ENCODE data around the gene CDH10.

CDH10 gene

DNA sequence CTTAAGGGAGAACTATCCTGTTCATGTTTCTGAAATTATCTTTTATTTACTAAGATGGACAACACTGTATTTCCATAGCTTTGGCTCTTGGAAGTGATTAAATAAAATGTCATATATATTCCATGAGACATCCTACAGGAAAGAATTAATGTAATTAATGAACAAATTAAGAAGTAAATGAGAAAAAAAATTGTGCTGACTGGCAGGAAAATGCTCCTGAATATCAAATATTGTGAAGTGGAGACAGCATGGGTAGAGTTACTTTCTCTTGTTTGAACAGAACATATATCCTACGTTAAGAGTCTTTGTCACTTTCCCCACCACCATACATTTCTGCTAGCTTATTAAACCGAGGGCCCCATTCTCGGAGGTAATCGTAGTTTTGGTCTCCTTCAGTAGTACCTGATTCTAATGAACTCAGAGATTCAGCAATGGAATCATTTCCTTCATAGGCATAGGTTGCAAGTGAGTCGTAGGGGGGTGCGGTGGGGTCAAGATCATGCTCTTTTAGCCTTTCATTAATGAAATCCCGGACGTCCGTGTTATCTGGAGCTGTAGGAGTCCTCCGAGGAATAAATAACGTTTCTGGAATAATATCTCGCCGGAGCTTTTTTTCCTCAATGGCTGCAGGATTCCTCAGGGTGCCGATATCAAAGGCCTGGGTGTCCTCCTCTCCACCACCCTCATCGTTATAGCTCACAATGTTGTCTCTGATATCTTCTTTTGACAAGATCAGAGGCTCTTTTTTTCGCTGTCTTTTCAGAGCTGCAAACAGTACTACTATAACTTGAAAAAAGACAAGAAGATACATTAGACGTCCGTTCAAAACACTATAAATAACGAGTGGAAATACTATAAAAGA, 157.2 kb downstream of the CDH10 start:
- no peak for DNase-seq (ENCODE audit: low read depth, low spot score)

DNA sequence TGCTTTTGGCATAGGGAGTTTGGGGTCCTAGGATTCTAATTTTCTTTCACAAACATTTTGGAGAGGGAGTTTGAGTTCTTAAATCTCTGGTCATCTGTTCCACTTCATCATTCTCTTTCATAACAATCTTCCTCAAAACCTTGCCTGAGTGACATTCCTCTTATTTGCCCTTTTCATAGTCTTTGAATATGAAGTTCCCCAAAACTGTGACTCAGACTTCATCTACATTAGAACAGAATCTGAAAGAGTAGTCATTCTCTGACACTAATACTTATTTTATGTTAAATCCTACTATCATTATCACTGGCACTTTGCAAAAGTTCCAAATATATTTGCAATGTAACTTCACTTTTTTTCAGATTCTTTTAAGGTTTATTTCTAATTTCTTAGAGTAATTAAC, 163.8 kb downstream of the CDH10 start:
- no peak for DNase-seq (ENCODE audit: low read depth, low spot score)

DNA sequence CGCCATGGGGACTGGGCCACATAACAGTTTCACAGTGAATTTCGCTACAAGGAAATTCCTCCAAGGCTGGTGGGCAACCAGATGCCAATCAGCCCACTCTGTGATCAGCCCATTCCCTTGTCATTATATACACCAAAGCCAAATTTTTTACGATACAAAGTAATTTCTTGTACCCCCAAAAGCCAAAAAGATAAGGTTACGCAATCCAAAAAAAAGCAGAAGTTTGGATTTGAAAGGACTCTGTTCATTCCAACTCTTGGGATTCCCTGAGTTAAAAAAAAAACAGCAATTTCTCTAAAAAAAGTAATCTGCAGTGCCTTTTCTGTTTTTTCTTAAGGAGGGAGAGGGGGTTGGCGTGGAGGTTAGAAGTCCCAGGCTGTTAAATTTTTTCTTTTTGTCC, 166.8 kb downstream of the CDH10 start:
- no peak for DNase-seq (ENCODE audit: low read depth, low spot score)

DNA sequence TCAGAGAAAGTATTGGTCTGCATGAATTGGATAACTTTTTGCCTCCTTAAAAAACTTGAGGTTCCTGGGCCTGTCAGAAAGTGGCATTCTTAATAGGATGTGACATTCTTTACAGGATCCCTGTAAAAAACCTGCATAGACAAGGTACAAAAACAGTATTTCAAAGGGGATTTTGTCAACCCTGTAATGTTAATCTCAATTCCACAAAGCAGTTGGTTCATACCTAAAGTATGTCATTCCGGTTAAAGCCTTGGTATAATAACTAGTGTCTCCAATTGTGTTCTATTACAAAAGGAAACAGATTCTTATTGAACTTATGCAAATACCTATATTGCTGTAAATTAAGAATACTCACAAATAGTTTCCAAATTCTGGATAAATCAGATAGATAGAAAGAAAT, 169.7 kb downstream of the CDH10 start:
- DNase-seq (ENCODE audit: low read depth, low spot score) = no peak

DNA sequence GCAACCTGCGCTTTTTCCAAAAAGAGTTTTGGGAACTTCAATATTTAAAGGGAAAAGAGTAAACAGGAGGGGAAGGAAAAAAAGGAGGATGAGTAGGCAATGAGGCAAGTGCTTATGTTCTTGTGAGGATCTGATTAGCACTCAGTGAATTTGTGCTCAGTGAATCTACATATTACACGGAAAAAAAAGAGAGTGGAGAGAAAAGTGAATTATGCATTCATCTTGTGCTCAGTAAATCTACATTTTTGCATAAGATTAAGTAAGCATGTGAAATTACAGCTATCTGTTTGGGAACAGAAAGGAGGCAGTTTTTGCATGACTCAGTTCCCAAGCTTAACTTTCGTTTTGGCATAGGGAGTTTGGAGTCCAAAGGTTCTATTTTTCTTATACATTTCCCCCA, 170.1 kb downstream of the CDH10 start:
- DNase-seq (ENCODE audit: low read depth, low spot score) = no peak

DNA sequence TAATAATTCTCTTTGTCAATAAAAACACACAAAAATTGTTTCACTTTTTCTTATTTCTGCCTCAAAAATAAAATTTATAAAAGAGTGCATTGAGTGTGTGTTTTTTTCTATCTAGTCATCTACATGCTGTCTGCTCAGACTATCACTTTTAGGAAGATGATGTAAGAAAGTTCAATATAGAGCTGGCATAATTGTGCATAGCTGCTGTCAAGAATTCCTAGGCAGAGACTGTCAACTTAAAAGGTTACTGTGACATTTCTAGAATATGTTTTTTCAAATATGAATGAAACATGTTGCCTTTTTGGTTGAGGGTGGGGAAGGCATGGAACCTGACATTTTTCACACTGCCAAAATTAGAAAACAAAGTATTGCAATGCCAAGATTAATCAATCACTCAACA, 172.3 kb downstream of the CDH10 start:
- no peak for DNase-seq (ENCODE audit: low read depth, low spot score)

DNA sequence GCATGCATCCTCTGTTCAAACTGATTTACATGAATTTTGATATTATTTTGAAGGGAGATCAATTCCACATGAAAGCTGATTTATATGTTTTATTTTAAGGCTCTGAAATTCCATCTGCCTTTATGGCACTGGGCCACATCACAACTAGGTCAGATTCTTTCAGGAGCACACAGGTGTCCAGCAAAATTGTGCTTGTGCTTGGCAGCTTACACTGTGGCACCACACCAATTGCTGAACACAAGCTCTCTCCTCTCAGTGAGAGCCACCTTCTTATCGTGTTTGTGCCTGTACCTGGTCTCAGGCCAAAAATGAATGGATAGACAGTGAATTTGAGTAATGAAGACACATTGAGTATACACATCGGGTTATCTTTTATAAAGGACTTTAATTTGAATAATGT, 200.4 kb downstream of the CDH10 start:
- no peak for DNase-seq (ENCODE audit: low read depth, low spot score)

DNA sequence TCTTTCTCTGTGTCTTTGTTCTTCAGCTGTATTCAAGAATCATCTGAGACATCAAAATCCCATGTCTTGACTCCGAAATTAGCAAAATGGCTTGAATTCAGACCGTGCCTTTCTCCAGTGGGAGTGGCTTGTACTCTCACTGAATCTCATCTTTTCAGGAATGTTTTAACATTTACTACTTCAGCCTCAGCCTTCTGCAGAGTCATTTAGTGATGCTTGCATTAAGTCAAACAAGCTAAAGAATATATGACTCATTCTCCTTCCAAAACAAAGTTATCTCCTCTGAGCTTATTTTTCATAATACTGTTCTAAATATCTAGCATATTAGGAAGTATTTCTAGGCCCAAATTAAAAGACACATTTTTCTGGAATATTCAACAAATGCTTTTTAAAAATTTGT, 205.3 kb downstream of the CDH10 start:
- no peak for DNase-seq (ENCODE audit: low read depth, low spot score)
